Measurements from ENCODE around the gene HOXC11.

HOXC11 gene

GRCh38 chr12:53958128-53958527 lies 14.8 kb upstream of the HOXC11 start:
- no peak for DNase-seq (ENCODE audit: low read depth)

- no peak for DNase-seq (ENCODE audit: low read depth)
Measured at GRCh38 chr12:53959314-53959713, 13.6 kb upstream of the HOXC11 start.

GRCh38 chr12:53960187-53961024 lies 12.5 kb upstream of the HOXC11 start:
- DNase-seq (ENCODE audit: low read depth), result no peak

DNA sequence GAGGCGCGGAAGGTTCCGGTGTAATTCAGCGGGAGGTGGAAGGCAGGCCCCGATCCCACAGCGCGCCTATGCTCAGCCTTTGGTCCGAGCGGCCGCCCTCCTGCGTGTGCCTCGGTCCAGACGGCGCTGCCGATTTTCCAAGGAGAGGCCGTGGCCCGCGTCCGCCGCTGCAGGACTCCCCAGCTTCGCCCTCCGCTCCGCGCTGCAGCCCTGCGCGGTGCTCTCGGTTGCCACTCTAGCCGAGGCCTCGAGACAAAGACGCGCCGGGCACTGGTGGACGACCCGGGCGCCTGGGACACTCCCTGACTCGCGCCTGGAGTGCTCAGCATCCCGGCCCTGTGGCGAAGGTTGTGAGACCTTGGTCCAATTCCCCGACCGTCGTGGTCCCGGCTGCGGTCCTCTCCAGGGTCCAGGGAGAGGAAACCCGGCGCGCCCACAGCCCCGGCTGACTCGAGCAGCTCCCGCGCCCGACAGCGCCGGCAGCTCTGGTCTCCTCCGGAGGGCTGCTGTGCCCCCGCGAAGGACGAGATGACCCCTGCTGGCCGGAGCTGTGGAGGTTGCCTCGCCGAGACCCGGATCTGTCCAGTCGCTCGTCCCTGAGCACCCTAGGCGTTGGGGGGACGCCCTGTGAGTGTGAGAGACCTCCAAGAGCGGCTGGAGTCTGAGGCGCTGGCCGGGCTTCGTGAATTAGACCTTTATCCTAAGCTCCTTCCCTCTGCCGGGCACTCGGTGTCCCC lies 11.7 kb upstream of the HOXC11 start:
- DNase-seq (ENCODE audit: low read depth), result no peak

DNA sequence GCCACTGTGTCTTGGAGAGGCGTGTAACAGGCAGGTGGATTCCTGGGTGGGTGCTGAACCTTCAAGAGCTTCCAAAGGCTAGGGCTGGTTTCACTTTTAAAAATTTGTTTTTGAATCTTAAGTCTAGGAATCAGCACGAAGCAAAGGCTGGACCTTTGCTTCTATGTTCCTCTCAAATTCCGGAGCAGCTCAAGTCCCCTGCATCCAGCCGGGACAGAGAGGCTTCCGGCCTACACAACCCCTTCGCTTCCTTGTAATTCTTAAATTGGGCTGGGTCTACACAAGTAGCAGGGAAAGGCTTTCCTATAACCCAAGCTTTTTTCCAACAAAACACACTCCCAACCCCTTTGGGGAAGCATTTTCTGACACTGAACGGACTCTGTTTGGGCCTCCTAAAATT lies 9.9 kb upstream of the HOXC11 start:
- no peak for DNase-seq (ENCODE audit: low read depth)

GRCh38 chr12:53963434-53964314 lies 9.3 kb upstream of the HOXC11 start:
- no peak for DNase-seq (ENCODE audit: low read depth)

GRCh38 chr12:53964315-53964713 lies 8.6 kb upstream of the HOXC11 start:
- no peak for DNase-seq (ENCODE audit: low read depth)

- no peak for DNase-seq (ENCODE audit: low read depth)
Measured at GRCh38 chr12:53965281-53966084, 7.4 kb upstream of the HOXC11 start.

DNA sequence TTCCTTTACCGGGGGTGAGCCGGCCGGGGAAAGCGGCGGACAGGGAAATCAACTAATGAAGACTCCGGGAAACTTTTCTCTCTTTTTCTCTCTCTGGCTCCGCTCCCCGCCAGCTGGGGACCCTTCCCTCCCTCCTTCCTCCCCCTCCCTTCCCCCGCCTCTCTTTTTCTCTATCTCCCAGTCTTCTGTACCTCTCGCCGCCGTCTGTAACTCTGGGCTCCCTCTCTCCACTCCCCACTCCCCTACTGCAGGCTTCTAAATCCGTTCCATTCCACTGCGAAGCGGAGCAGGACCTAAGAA lies 6.9 kb upstream of the HOXC11 start:
- DNase-seq (ENCODE audit: low read depth), result no peak

GRCh38 chr12:53966385-53967133 lies 6.4 kb upstream of the HOXC11 start:
- no peak for DNase-seq (ENCODE audit: low read depth)

DNA sequence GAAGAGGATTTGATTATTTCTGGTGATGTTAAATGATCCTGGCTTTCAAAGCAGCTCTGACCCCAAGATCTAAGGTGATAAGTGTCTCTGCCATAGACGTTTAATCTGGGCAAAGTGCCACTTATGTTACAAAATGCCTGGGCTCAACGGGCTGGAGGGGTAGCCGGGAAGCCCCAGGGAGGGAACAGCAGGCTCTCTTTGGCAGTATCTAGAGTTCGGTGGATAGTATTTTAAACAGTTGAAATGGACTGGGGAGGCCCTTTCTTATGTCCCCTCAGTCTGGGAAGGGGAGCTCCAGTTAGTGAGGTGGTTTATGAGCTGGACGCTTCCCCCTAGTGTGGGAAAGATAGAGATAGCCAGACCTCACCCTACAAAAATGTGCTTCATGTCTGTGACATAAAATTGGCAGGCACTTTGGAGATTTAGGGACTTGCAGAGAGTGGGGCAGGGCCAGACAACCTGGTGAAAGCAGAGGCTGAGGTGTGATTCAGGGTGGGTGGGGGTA lies 5.5 kb upstream of the HOXC11 start:
- DNase-seq (ENCODE audit: low read depth), result no peak

GRCh38 chr12:53968214-53969127 lies 4.5 kb upstream of the HOXC11 start:
- no peak for DNase-seq (ENCODE audit: low read depth)

DNA sequence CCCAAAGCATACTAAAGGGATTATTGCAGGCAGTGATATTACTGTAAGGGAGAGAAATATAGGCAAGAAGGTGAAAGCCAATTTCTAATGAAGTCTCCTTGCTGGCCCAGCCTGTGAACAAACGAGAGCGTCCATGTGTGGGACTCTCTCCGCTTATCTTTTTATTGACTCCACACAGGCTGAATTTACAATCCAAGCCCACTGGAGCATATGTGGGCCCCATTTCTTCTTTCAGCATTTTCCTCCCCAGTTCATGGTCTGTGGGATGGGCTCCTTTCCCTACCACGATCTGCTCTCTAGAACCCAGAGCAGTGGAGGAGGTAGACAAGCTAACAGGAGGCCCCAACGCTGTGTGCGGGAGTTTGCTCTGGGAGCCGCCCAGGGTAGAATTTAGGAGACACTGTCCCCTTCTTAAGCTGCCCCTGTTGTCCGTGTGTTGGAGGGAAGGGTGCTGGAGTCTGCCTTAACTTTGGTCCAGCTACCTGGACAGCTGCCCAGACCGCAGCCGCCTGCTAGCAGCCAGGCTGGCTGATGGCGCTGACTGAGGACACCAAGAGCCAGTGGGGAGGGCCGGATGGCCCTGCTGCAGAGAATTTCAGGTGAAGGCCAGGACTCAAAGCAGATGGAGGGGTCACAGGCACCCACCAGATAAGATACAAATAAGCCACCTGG lies 3.2 kb upstream of the HOXC11 start:
- DNase-seq (ENCODE audit: low read depth), result no peak

DNA sequence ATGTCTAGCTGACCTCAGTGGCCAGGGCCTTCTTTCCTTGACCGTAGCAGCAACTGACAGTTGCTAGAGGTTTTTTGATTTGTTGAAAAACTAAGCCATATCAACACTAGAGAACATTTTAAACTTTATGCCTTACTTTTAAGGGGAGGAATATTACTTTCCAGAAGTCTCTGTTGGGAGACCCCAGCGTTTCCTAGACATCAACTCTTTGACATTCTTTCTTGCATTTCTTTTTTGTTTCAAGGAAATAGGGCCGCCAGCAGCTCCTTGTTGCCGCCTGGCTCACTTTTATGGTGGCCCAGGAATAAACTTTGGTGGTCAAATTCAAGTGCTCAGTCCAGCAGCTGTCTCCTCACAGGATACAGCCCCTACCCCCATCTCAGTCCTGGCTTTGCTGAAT lies 2.5 kb upstream of the HOXC11 start:
- no peak for DNase-seq (ENCODE audit: low read depth)

- DNase-seq (ENCODE audit: low read depth), result no peak
Measured at GRCh38 chr12:53971129-53971528, 1.8 kb upstream of the HOXC11 start.

- no peak for DNase-seq (ENCODE audit: low read depth)
Measured at GRCh38 chr12:53971686-53972085, 1.2 kb upstream of the HOXC11 start.

DNA sequence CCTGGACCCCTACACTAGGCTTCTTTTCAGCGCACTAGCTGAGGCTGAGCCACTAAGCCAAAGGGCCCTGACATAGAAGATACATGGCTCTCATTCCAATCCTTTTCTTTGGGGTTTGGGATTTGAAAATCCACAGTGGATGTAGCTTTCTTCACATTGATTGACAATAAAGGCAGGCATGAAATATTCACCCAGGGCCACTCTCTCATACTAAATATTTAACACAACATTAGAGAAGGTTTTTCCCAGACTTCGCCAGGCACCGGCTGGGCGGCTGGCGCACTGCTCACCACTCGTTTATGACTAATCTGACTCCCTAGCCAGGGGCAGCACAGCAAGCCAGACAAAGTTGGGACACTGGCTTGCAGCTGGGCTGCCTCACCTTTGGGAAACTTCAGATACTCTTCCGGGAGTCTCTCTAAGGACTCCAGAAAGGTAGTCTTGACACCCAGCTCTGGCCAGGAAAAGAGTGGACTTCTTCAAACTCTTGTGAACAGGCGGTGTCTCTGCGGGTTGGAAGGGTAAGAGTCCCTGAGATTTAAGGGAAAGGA lies 699 bp upstream of the HOXC11 start:
- DNase-seq (ENCODE audit: low read depth), result no peak

- DNase-seq (ENCODE audit: low read depth), result no peak
Measured at GRCh38 chr12:53973236-53974042, 513 bp downstream of the HOXC11 start.
